IMR-90 (cell line): ENCODE data around the gene SLC33A1. TPM values are rescaled to one million over a fixed set of nuclear protein-coding genes. Genes with fewer than 3 reads are reported as not detected.
A peak's percentile ranks its signal among the peaks of the same experiment; 100 is the strongest.

ENCODE experiments used
- ATAC-seq: fragments of 200-7000 bp; cut with Tn5 transposase; 2 replicates; pipeline ENCODE4 v1.9.1; 2020; ENCODE audit warnings: low read depth, mild to moderate bottlenecking, moderate library complexity
- BruUV-seq: library from RNA; stranded (reverse); fragments of 400-500 nt; replicated peaks from 2 replicates; lab custom pipeline; 2021; lab: Mats Ljungman, UMichigan
- CTCF ChIA-PET: fragments of 300-600 bp; formaldehyde crosslinking; extraction: SDS; loops from one replicate; lab custom pipeline; 2021; ENCODE audit warnings: antibody characterized with exemption; lab: Yijun Ruan, JAX
- POLR2A ChIA-PET: fragments of 300-600 bp; sonication (Branson Sonifier 250); formaldehyde crosslinking; loops from one replicate; lab custom pipeline; 2022; ENCODE audit warnings: antibody characterized with exemption; ENCODE audit not compliant: unreplicated experiment; lab: Charles Lee
- DNase-seq: peaks from one replicate; pipeline ENCODE4 v3.0.0; 2013
- H2AFZ ChIP-seq: replicated peaks from 2 replicates; pipeline ENCODE3; 2013; ENCODE audit warnings: low read length, mild to moderate bottlenecking; ENCODE audit not compliant: poor library complexity
- H2AK5ac ChIP-seq: 2 replicates; pipeline ENCODE4 v1.6.1; 2013; ENCODE audit warnings: low read depth, low read length, inconsistent platforms
- H2AK9ac ChIP-seq: replicated peaks from 2 replicates; pipeline ENCODE3; 2013; ENCODE audit warnings: mild to moderate bottlenecking, low read depth, low read length, moderate library complexity; ENCODE audit not compliant: poor library complexity
- H2BK120ac ChIP-seq: 2 replicates; pipeline ENCODE4 v1.6.1; 2013; ENCODE audit warnings: low read depth, low read length, inconsistent platforms
- H2BK15ac ChIP-seq: 3 replicates; pipeline ENCODE4 v1.6.1; 2013; ENCODE audit warnings: low read depth, low read length, inconsistent platforms
- H2BK20ac ChIP-seq: 2 replicates; pipeline ENCODE4 v1.6.1; 2013; ENCODE audit warnings: low read depth, mild to moderate bottlenecking, inconsistent platforms, low read length, moderate library complexity
- H2BK5ac ChIP-seq: 2 replicates; pipeline ENCODE4 v1.6.1; 2013; ENCODE audit warnings: mild to moderate bottlenecking, low read depth, low read length, inconsistent platforms; ENCODE audit not compliant: poor library complexity, severe bottlenecking
- H3K14ac ChIP-seq: replicated peaks from 2 replicates; pipeline ENCODE4 v1.6.1; 2013; ENCODE audit warnings: low read depth, low read length, inconsistent platforms
- H3K18ac ChIP-seq: 2 replicates; pipeline ENCODE4 v1.6.1; 2013; ENCODE audit warnings: low read depth, low read length, control low read depth
- H3K23ac ChIP-seq: 2 replicates; pipeline ENCODE4 v1.6.1; 2013; ENCODE audit warnings: low read depth, low read length, inconsistent platforms
- H3K27ac ChIP-seq: 2 replicates; pipeline ENCODE4 v1.5.1; 2013; ENCODE audit warnings: mild to moderate bottlenecking, control low read depth, low read length; ENCODE audit not compliant: insufficient read depth
- H3K27me3 ChIP-seq: 2 replicates; pipeline ENCODE4 v1.6.1; 2013; ENCODE audit warnings: low read length; ENCODE audit not compliant: control insufficient read depth, insufficient read depth
- H3K36me3 ChIP-seq: 2 replicates; pipeline ENCODE4 v1.6.1; 2013; ENCODE audit warnings: low read length, mixed read lengths; ENCODE audit not compliant: control insufficient read depth, insufficient read depth
- H3K4ac ChIP-seq: 2 replicates; pipeline ENCODE4 v1.6.1; 2013; ENCODE audit warnings: low read depth, low read length, inconsistent platforms
- H3K4me1 ChIP-seq: 2 replicates; pipeline ENCODE4 v1.6.1; 2013; ENCODE audit warnings: low read length, mixed read lengths; ENCODE audit not compliant: control insufficient read depth, insufficient read depth
- H3K4me2 ChIP-seq: 2 replicates; pipeline ENCODE4 v1.6.1; 2013; ENCODE audit warnings: low read depth, mild to moderate bottlenecking, control low read depth, low read length, moderate library complexity
- H3K4me3 ChIP-seq: 2 replicates; pipeline ENCODE4 v1.5.1; 2013; ENCODE audit warnings: low read depth, mild to moderate bottlenecking, control low read depth, low read length, moderate library complexity; ENCODE audit not compliant: insufficient read depth
- H3K56ac ChIP-seq: 2 replicates; pipeline ENCODE4 v1.6.1; 2013; ENCODE audit warnings: low read length, inconsistent platforms; ENCODE audit not compliant: insufficient read depth; ENCODE audit errors: extremely low read depth
- H3K79me1 ChIP-seq, 2 experiments: 2 replicates each; pipeline ENCODE4 v1.6.1; 2013; ENCODE audit warnings: low read length in 2 of 2, inconsistent platforms in 1 of 2, low read depth in 1 of 2
- H3K9ac ChIP-seq: 2 replicates; pipeline ENCODE4 v1.6.1; 2013; ENCODE audit warnings: low read depth, low read length, control low read depth
- H3K9me1 ChIP-seq: 2 replicates; pipeline ENCODE4 v1.6.1; 2013; ENCODE audit warnings: low read length, inconsistent platforms; ENCODE audit not compliant: insufficient read depth
- H3K9me3 ChIP-seq: 2 replicates; pipeline ENCODE4 v1.6.1; 2013; ENCODE audit warnings: low read length; ENCODE audit not compliant: control insufficient read depth, insufficient read depth
- H4K20me1 ChIP-seq: 2 replicates; pipeline ENCODE4 v1.6.1; 2013; ENCODE audit warnings: low read length, inconsistent platforms; ENCODE audit not compliant: insufficient read depth
- H4K5ac ChIP-seq: 2 replicates; pipeline ENCODE4 v1.6.1; 2013; ENCODE audit warnings: mild to moderate bottlenecking, low read depth, low read length, control low read depth
- H4K8ac ChIP-seq, 2 experiments: 2 replicates each; pipeline ENCODE4 v1.6.1; 2013; ENCODE audit warnings: low read depth in 2 of 2, low read length in 2 of 2, control low read depth in 1 of 2, inconsistent platforms in 1 of 2
- H4K91ac ChIP-seq: 2 replicates; pipeline ENCODE4 v1.6.1; 2013; ENCODE audit warnings: low read depth, low read length, inconsistent platforms; ENCODE audit not compliant: insufficient read depth
- MAZ ChIP-seq: IDR thresholded peaks from 2 replicates; pipeline ENCODE4 v1.6.1; 2012; ENCODE audit warnings: low read depth, mild to moderate bottlenecking, low read length, improper control_type of control experiment, moderate library complexity, borderline replicate concordance
- POLR2A ChIP-seq: IDR thresholded peaks from 2 replicates; pipeline ENCODE4 v1.6.1; 2012; ENCODE audit warnings: mild to moderate bottlenecking, low read depth, low read length
- WGBS, 2 experiments: methylation state at CpG; one replicate each; pipeline versions ENCODE4 v1.1.5 to v1.1.7; 2013; ENCODE audit warnings: missing lambda C conversion rate in 2 of 2; ENCODE audit not compliant: insufficient read length in 1 of 2; ENCODE audit errors: extremely low coverage in 2 of 2; 5-methylcytosine and 5-hydroxymethylcytosine counted together
- dilution Hi-C: fragments of 300-500 bp; cut with HindIII; formaldehyde crosslinking; loops from one replicate; pipeline ENCODE4 v1.14.3; 2018; ENCODE audit warnings: low sequenced_read_pairs; ENCODE audit not compliant: unreplicated experiment
- in situ Hi-C: fragments of 300-500 bp; cut with MboI; formaldehyde crosslinking; loops from 3 replicates; pipeline ENCODE4 v1.14.3; 2019; ENCODE audit warnings: low sequenced_read_pairs, inconsistent platforms, mixed read lengths
- intact Hi-C: fragments of 100-400 bp; cut with micrococcal nuclease; formaldehyde crosslinking; loops from 2 replicates; pipeline ENCODE4 v1.10.0; 2022
- polyA plus RNA-seq, 3 experiments: library from polyadenylated mRNA; depleted of rRNA; stranded (reverse); fragments of >200 nt; gene quantifications; 2 replicates each; pipeline ENCODE4 v1.2.3, GENCODE V29; 2012; ENCODE audit warnings: low replicate concordance in 1 of 3
- total RNA-seq: library from RNA; depleted of rRNA; stranded (reverse); fragments of >200 nt; gene quantifications from 2 replicates; pipeline ENCODE4 v1.2.3, GENCODE V29; 2012

Gene SLC33A1
- total and polyA plus RNA-seq, 2 of the 4 experiments (the other 2 are of a cell fraction): 12.9 to 32.4 TPM

- Histone ChIP-seq H2BK15ac (no peak overlapping the region), H2BK5ac (peak overlapping the region; percentile 75), H4K20me1 (peaks cover 24% of the 10 kb centered on the region), H3K9me3 (no peaks in the 10 kb centered on the region), H3K4ac (peak overlapping the region; percentile 63), H3K23ac (peak overlapping the region; percentile 79), H3K9me1 (no peaks in the 10 kb centered on the region; the same call in 1 of the 2 replicates), H3K56ac (no peak overlapping the region), H3K18ac (no peak overlapping the region; the same call in 1 of the 2 replicates), H2BK20ac (no peak overlapping the region), H3K4me3 (peak overlapping the region; percentile 98), H2BK120ac (no peak overlapping the region), H3K27ac (peak overlapping the region; percentile 87), H3K4me2 (peak overlapping the region; percentile 80), H3K9ac (peak overlapping the region; percentile 80), H3K14ac (peak overlapping the region; percentile 71), H4K5ac (no peak overlapping the region), H2AK9ac (peak overlapping the region; percentile 94), H3K79me1 (peaks cover 0 to 18% of the 10 kb centered on the region in 2 experiments; a peak in 3 of 4 replicates), H3K4me1 (peaks cover 4% of the 10 kb centered on the region; the same call in 1 of the 2 replicates), H2AFZ (peak overlapping the region; percentile 88), H4K91ac (peak overlapping the region; percentile 11), H4K8ac (peak overlapping the region in 1 of 2 experiments; percentile 3; a peak in 2 of 4 replicates), H3K36me3 (no peaks in the 10 kb centered on the region), H3K27me3 (no peaks in the 10 kb centered on the region), H2AK5ac (0 out of 2 replicates have a peak overlapping the region, but pooled peaks have one; percentile 6)
- ATAC-seq: peak; percentile 30
- ChIA-PET CTCF (no interaction called here), POLR2A (no interaction called here)
- intact Hi-C loops: loop anchor here (1.0 to 5.0 kb wide), 2 partner anchors 17 to 124 kb away; partner anchors contain the start of genes PLCH1 and SLC33A1
- BruUV-seq: no TSS peak
- DNase-seq: no peak
- WGBS, 2 experiments: 0% methylated on average over 17 of the region's 85 CpGs; no CpG with 5 or more reads in 1 of the 2 experiments
- TF ChIP-seq POLR2A: no peak
- TF ChIP-seq MAZ: peak; percentile 38; the same call in 1 of the 2 replicates
- dilution Hi-C loops: no loop called here
- in situ Hi-C loops: no loop called here
Measured at GRCh38 chr3:155870945-155871745, 16.9 kb upstream of the SLC33A1 start.
